Pons (tissue), 1 donor: ENCODE data around the gene NOL4L.

Experiments used
- DNase-seq: peaks from one replicate; pipeline ENCODE4 v3.0.0-alpha.2; 2016; ENCODE audit warnings: low spot score

NOL4L gene

GRCh38 chr20:32613192-32614053 lies 28.3 kb upstream of the NOL4L start:
- no peak for DNase-seq

- DNase-seq, result no peak
These were observed 27.4 kb upstream of the NOL4L start for GRCh38 chr20:32612351-32613191.

GRCh38 chr20:32611868-32612267 lies 26.7 kb upstream of the NOL4L start:
- no peak for DNase-seq

GRCh38 chr20:32611286-32611685 lies 26.2 kb upstream of the NOL4L start:
- no peak for DNase-seq

- no peak for DNase-seq
These were observed 25.5 kb upstream of the NOL4L start for GRCh38 chr20:32610472-32611218.

- DNase-seq, result no peak
These were observed 24.9 kb upstream of the NOL4L start for GRCh38 chr20:32609993-32610392.

- no peak for DNase-seq
These were observed 24.1 kb upstream of the NOL4L start for GRCh38 chr20:32609111-32609773.

GRCh38 chr20:32608664-32609015 lies 23.5 kb upstream of the NOL4L start:
- no peak for DNase-seq

- no peak for DNase-seq
These were observed 22.9 kb upstream of the NOL4L start for GRCh38 chr20:32607727-32608663.

GRCh38 chr20:32607324-32607723 lies 22.2 kb upstream of the NOL4L start:
- no peak for DNase-seq

- DNase-seq, result no peak
These were observed 21.7 kb upstream of the NOL4L start for GRCh38 chr20:32606790-32607189.

- no peak for DNase-seq
These were observed 21.0 kb upstream of the NOL4L start for GRCh38 chr20:32606107-32606506.

- DNase-seq, result peak; percentile 58
These were observed 20.1 kb upstream of the NOL4L start for GRCh38 chr20:32605167-32605656.

GRCh38 chr20:32603046-32603726 lies 18.1 kb upstream of the NOL4L start:
- DNase-seq, result peak; percentile 52

GRCh38 chr20:32602273-32602672 lies 17.1 kb upstream of the NOL4L start:
- no peak for DNase-seq

- no peak for DNase-seq
These were observed 15.6 kb upstream of the NOL4L start for GRCh38 chr20:32600681-32601237.

- no peak for DNase-seq
These were observed 14.7 kb upstream of the NOL4L start for GRCh38 chr20:32599783-32600340.

GRCh38 chr20:32598606-32599005 lies 13.5 kb upstream of the NOL4L start:
- DNase-seq, result no peak

- no peak for DNase-seq
These were observed 12.6 kb upstream of the NOL4L start for GRCh38 chr20:32597714-32598113.
